Measurements from ENCODE around the gene GARNL3. TPM values are rescaled to one million over a fixed set of nuclear protein-coding genes. Genes with fewer than 3 reads are reported as not detected.

GARNL3 gene
- polyA plus RNA-seq, 12 donors: 15.1 to 44.8 (median 19.7) TPM; not detected in 1

DNA sequence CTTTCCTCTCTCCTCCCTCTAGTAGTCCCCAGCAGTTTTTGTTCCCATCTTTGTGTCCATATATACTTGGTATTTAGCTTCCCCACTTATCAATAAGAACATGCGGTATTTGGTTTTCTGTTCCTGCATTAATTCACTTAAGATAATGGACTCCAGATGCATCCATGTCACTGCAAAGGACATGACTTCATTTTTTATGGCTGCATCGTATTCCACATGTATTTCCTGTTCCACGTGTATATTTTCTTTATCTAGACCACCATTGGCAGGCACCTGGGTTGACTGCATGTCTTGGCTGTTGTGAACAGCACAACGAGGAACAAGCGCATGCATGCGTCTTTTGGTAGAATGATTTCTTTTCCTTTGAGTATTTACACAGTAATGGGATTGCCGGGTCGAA lies 165.8 kb downstream of the GARNL3 start:
- no peak for DNase-seq

DNA sequence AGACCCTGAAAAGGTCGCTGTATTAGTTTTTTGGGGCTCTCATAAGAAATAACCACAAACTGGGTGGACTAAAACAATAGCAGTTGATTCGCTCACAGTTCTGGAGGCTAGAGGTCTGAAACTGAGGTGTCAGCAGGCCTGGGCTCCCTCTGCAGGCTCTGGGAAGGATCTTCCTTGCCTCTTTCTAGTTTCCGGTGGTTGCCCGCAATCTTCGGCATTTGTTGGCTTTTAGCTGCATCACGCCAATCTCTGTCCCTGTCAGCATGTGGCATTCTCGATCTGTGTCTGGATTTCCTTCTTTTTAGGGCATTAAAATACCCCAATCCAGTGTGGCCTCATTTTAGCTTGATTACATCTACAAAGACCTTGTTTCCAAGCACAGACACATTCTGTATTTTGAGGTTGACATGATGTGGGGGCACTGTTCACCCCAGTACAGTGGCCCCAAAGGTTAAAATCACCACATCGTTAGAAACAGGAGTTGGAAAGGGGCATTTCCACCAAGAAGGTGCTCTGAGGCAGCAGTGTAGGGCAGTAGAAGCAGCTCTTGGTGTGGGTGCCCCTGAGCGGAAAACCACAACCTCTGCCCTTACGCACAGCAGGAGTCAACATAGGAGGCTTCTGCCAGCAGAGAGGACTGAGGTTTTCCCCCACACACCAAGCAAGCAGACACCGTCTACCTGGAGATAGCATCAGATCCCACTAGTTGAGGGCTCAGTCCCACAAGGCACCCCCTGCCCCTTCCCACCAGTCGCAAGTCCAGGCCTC lies 173.1 kb downstream of the GARNL3 start:
- DNase-seq: no peak

DNA sequence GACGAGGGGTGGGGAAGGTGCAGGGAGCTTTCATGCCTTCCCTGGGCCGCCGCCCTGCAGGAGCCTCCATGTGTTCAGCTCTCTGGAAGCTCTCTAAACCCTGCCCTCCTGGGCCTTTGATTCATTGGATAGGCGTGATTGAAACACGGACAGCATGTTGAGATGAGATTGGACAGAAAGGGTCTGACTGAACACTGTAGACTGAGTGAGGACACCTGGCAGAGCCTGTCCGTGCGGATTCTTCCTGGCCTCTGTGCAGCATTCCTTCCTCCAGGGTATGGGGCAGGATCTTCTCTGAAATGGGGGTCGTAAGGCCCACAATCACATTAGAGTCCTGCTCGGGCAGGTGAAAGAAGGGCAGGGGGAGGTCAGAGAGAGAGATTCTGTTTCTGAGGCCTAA lies 173.8 kb downstream of the GARNL3 start:
- DNase-seq: no peak

Other genes starting within 250 kb of the GARNL3 start
- 100 to 1,000 TPM in 1 of 12 donors, 10 to 100 TPM in 10, not detected in 1; 53.1 to 180 (median 78.7) TPM for gene ANGPTL2, start 142.1 kb upstream of the GARNL3 start, polyA plus RNA-seq (ENCODE audit: insufficient read length in 12 of 12)
- gene SLC2A8, start 132.4 kb downstream of the GARNL3 start, polyA plus RNA-seq (ENCODE audit: insufficient read length in 12 of 12): 10 to 100 TPM in 9 of 12 donors, 1 to 10 TPM in 2, not detected in 1; 8.7 to 16.1 (median 11.9) TPM
- 1 to 10 TPM in 10 of 12 donors, not detected in 2; 3.8 to 6.7 (median 5.1) TPM for gene ZNF79, start 159.6 kb downstream of the GARNL3 start, polyA plus RNA-seq (ENCODE audit: insufficient read length in 12 of 12)
- gene RPL12, start 186.6 kb downstream of the GARNL3 start, polyA plus RNA-seq (ENCODE audit: insufficient read length in 12 of 12): 1,000 to 10,000 TPM; 1,755 to 4,728 (median 1,990) TPM
- 10 to 100 TPM in 8 of 12 donors, 1 to 10 TPM in 3, not detected in 1; 8.9 to 19.5 (median 11.5) TPM for gene LRSAM1, start 186.7 kb downstream of the GARNL3 start, polyA plus RNA-seq (ENCODE audit: insufficient read length in 12 of 12)